GM23338 (cell line): ENCODE results near the gene CATSPER2. TPM values are rescaled to one million over a fixed set of nuclear protein-coding genes. Genes with fewer than 3 reads are reported as not detected.
A peak's percentile ranks its signal among the peaks of the same experiment; 100 is the strongest.
"Not testable (repeated sequence)": the region's sequence is repeated elsewhere in the genome, so short reads cannot be mapped to it uniquely, and the experiment has no call there.

Experiments used
- ATAC-seq: fragments of 200-7000 bp; cut with Tn5 transposase; 3 replicates; pipeline ENCODE4 v1.9.1; 2020
- DNase-seq: peaks from one replicate; pipeline ENCODE4 v3.0.0-alpha.2; 2015; ENCODE audit warnings: low spot score
- H2AFZ ChIP-seq: fragments of 200-600 bp; sonication (generic); 2 replicates; pipeline ENCODE4 v1.8.0; 2016; ENCODE audit warnings: antibody characterized with exemption, mild to moderate bottlenecking, moderate library complexity
- H3F3A ChIP-seq: fragments of 200-600 bp; sonication (generic); replicated peaks from 2 replicates; pipeline ENCODE4 v1.8.0; 2017; ENCODE audit warnings: antibody characterized with exemption, mixed run types, low read depth
- H3K27ac ChIP-seq: fragments of 200-600 bp; sonication (generic); 2 replicates; pipeline ENCODE4 v1.6.1; 2016; ENCODE audit warnings: low read depth
- H3K27me3 ChIP-seq: fragments of 200-600 bp; sonication (generic); 2 replicates; pipeline ENCODE4 v1.8.0; 2016; ENCODE audit warnings: mild to moderate bottlenecking, mixed run types, moderate library complexity; ENCODE audit not compliant: insufficient read depth
- H3K36me3 ChIP-seq: fragments of 200-600 bp; sonication (generic); 2 replicates; pipeline ENCODE4 v1.8.0; 2016; ENCODE audit warnings: mild to moderate bottlenecking; ENCODE audit not compliant: insufficient read depth
- H3K4me1 ChIP-seq: fragments of 200-600 bp; sonication (generic); 2 replicates; pipeline ENCODE4 v1.8.0; 2016; ENCODE audit warnings: mild to moderate bottlenecking, moderate library complexity; ENCODE audit not compliant: insufficient read depth
- H3K4me2 ChIP-seq: fragments of 200-600 bp; sonication (generic); 2 replicates; pipeline ENCODE4 v1.7.1; 2017; ENCODE audit warnings: mixed run types
- H3K4me3 ChIP-seq: fragments of 200-600 bp; sonication (generic); 2 replicates; pipeline ENCODE4 v1.6.1; 2016; ENCODE audit warnings: mixed run types
- H3K79me2 ChIP-seq: fragments of 200-600 bp; sonication (generic); replicated peaks from 2 replicates; pipeline ENCODE4 v1.8.0; 2017; ENCODE audit warnings: mild to moderate bottlenecking; ENCODE audit not compliant: insufficient read depth
- H3K9me2 ChIP-seq: fragments of 200-600 bp; sonication (generic); 2 replicates; pipeline ENCODE4 v1.8.0; 2017; ENCODE audit not compliant: insufficient read depth
- H4K20me1 ChIP-seq: fragments of 200-600 bp; sonication (generic); replicated peaks from 2 replicates; pipeline ENCODE4 v1.8.0; 2017; ENCODE audit warnings: mild to moderate bottlenecking; ENCODE audit not compliant: insufficient read depth
- H3K27ac Mint-ChIP-seq: 2 replicates; pipeline ENCODE4 v1.8.0; 2020; ENCODE audit warnings: inconsistent platforms, mild to moderate bottlenecking, moderate library complexity, mixed read lengths
- H3K27me3 Mint-ChIP-seq: 3 replicates; pipeline ENCODE4 v1.8.0; 2022; ENCODE audit warnings: low read depth, mild to moderate bottlenecking, moderate library complexity, mixed read lengths, inconsistent platforms; ENCODE audit not compliant: insufficient read depth, poor library complexity
- H3K36me3 Mint-ChIP-seq: 3 replicates; pipeline ENCODE4 v1.8.0; 2021; ENCODE audit warnings: low read depth, mild to moderate bottlenecking, inconsistent platforms, moderate library complexity, mixed read lengths
- H3K4me1 Mint-ChIP-seq: 3 replicates; pipeline ENCODE4 v1.8.0; 2020; ENCODE audit warnings: mild to moderate bottlenecking, inconsistent platforms, mixed read lengths
- H3K4me3 Mint-ChIP-seq: 3 replicates; pipeline ENCODE4 v1.8.0; 2021; ENCODE audit warnings: moderate library complexity, mild to moderate bottlenecking, inconsistent platforms, mixed read lengths
- H3K9me3 Mint-ChIP-seq: 3 replicates; pipeline ENCODE4 v1.8.0; 2020; ENCODE audit warnings: moderate library complexity, mild to moderate bottlenecking, inconsistent platforms, mixed read lengths
- polyA plus RNA-seq: library from polyadenylated mRNA; unstranded; fragments of >200 nt; fragmentation: Nextera tagmentation; extraction: Ambion mirVana; gene quantifications from 2 replicates; pipeline ENCODE4 v1.2.1, GENCODE V29; 2016
- total RNA-seq: library from RNA; depleted of rRNA; stranded (reverse); fragments of >200 nt; shearing (Covaris generic); gene quantifications from 2 replicates; pipeline ENCODE4 v1.2.3, GENCODE V29; 2014

CATSPER2 gene
- total and polyA plus RNA-seq, 2 experiments from 2014 or later: 0.92 to 1.1 TPM

GRCh38 chr15:43693148-43694022 is 44.7 kb upstream of the CATSPER2 start, which contains the start of gene CKMT1A:
CKMT1A (plus strand) TSS chr15:43693859; CDS start chr15:43694051, 192 bp downstream.
- not testable (repeated sequence) for H3K79me2 ChIP-seq, H3K27me3 Mint-ChIP-seq, H2AFZ ChIP-seq, H3K4me1 ChIP-seq, H3K36me3 ChIP-seq, H3K9me2 ChIP-seq, H3K4me1 Mint-ChIP-seq, H3K27ac ChIP-seq, H3K4me3 Mint-ChIP-seq, H3K4me2 ChIP-seq, DNase-seq, H3K4me3 ChIP-seq, H3K9me3 Mint-ChIP-seq, H3K27ac Mint-ChIP-seq, H4K20me1 ChIP-seq, H3F3A ChIP-seq, H3K27me3 ChIP-seq
- peak; percentile 81 for ATAC-seq
- H3K36me3 Mint-ChIP-seq: peaks cover 12% of the 10 kb centered on the region

GRCh38 chr15:43692679-43693078 is 44.0 kb upstream of the CATSPER2 start:
- not testable (repeated sequence) for H3K9me2 ChIP-seq, H3K4me2 ChIP-seq, H3K27me3 ChIP-seq, H3K36me3 ChIP-seq, H3K9me3 Mint-ChIP-seq, H3K4me1 Mint-ChIP-seq, H3K4me3 ChIP-seq, DNase-seq, H4K20me1 ChIP-seq, H3K27me3 Mint-ChIP-seq, H3K4me3 Mint-ChIP-seq, ATAC-seq, H3K27ac ChIP-seq, H3F3A ChIP-seq, H3K4me1 ChIP-seq, H3K79me2 ChIP-seq, H3K27ac Mint-ChIP-seq, H2AFZ ChIP-seq
- H3K36me3 Mint-ChIP-seq: peaks cover 11% of the 10 kb centered on the region

DNA sequence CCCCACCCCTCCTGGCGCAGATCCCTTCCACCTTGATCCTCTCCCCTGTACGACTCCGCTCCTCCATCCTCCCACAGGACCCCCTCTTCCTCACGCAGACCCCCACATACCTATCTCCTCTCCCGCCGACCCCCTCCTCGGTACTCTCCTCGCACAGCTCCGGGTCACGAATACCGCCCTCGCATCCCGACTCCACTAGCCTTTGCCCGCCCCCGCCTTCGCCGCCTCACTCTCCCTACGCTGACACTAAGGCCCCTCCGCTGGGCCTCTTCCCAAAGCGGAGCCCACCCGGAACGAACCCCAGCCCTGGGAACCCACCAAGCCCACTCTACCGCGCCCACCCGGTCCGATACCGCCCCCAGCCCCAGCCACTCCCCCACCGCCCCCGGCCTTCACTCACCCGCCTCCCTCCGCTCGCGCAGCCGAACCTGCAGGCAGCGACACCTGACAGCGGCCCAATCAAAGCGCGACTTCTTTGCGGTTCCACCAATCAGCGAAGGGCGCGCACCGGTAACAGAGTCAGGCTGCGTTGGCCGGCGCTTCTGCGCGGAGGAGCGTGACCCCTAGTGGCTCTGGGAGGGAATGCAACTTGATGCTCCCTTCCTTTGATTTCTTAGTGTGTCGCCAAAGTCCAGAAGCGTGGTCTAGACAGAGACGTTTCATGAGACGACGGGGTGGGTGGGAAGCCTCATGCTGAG is 41.1 kb upstream of the CATSPER2 start:
- H3K4me1 ChIP-seq, H3K27ac Mint-ChIP-seq, H3F3A ChIP-seq, H4K20me1 ChIP-seq, H3K36me3 Mint-ChIP-seq, H3K4me1 Mint-ChIP-seq, H3K4me2 ChIP-seq, H3K27ac ChIP-seq, H3K79me2 ChIP-seq, H3K4me3 Mint-ChIP-seq, DNase-seq, H3K9me3 Mint-ChIP-seq, H3K4me3 ChIP-seq, H2AFZ ChIP-seq, H3K9me2 ChIP-seq, H3K27me3 Mint-ChIP-seq, H3K27me3 ChIP-seq, H3K36me3 ChIP-seq: not testable (repeated sequence)
- ATAC-seq: peak; percentile 63

GRCh38 chr15:43674175-43674574 is 25.5 kb upstream of the CATSPER2 start:
- H3K9me2 ChIP-seq, ATAC-seq, H4K20me1 ChIP-seq, H3K79me2 ChIP-seq, H3F3A ChIP-seq, H3K4me3 ChIP-seq, H3K27me3 Mint-ChIP-seq, H3K27ac Mint-ChIP-seq, H2AFZ ChIP-seq, H3K4me3 Mint-ChIP-seq, H3K4me1 ChIP-seq, H3K4me1 Mint-ChIP-seq, H3K36me3 Mint-ChIP-seq, H3K27me3 ChIP-seq, H3K4me2 ChIP-seq, H3K9me3 Mint-ChIP-seq, H3K27ac ChIP-seq, DNase-seq, H3K36me3 ChIP-seq: not testable (repeated sequence)

GRCh38 chr15:43666177-43666576 is 17.5 kb upstream of the CATSPER2 start:
- H4K20me1 ChIP-seq, H3K4me1 ChIP-seq, H2AFZ ChIP-seq, H3K36me3 Mint-ChIP-seq, H3K27ac Mint-ChIP-seq, H3K27me3 ChIP-seq, H3K4me3 Mint-ChIP-seq, DNase-seq, H3K27ac ChIP-seq, H3K4me3 ChIP-seq, H3K9me2 ChIP-seq, H3F3A ChIP-seq, ATAC-seq, H3K79me2 ChIP-seq, H3K4me1 Mint-ChIP-seq, H3K27me3 Mint-ChIP-seq, H3K36me3 ChIP-seq, H3K9me3 Mint-ChIP-seq, H3K4me2 ChIP-seq: not testable (repeated sequence)

GRCh38 chr15:43663333-43663732 is 14.7 kb upstream of the CATSPER2 start:
- H3K4me1 ChIP-seq, H3K4me3 ChIP-seq, H3K27ac ChIP-seq, ATAC-seq, H2AFZ ChIP-seq, H3K27me3 ChIP-seq, H3F3A ChIP-seq, DNase-seq, H3K79me2 ChIP-seq, H3K36me3 ChIP-seq, H3K9me3 Mint-ChIP-seq, H3K4me1 Mint-ChIP-seq, H3K36me3 Mint-ChIP-seq, H3K4me3 Mint-ChIP-seq, H3K9me2 ChIP-seq, H3K27me3 Mint-ChIP-seq, H3K27ac Mint-ChIP-seq, H3K4me2 ChIP-seq, H4K20me1 ChIP-seq: not testable (repeated sequence)
